Measurements from ENCODE around the gene MGRN1.

GRCh38 chr16:4578961-4579530 lies 45.6 kb upstream of the MGRN1 start:
- TF ChIP-seq, protein P1, sequence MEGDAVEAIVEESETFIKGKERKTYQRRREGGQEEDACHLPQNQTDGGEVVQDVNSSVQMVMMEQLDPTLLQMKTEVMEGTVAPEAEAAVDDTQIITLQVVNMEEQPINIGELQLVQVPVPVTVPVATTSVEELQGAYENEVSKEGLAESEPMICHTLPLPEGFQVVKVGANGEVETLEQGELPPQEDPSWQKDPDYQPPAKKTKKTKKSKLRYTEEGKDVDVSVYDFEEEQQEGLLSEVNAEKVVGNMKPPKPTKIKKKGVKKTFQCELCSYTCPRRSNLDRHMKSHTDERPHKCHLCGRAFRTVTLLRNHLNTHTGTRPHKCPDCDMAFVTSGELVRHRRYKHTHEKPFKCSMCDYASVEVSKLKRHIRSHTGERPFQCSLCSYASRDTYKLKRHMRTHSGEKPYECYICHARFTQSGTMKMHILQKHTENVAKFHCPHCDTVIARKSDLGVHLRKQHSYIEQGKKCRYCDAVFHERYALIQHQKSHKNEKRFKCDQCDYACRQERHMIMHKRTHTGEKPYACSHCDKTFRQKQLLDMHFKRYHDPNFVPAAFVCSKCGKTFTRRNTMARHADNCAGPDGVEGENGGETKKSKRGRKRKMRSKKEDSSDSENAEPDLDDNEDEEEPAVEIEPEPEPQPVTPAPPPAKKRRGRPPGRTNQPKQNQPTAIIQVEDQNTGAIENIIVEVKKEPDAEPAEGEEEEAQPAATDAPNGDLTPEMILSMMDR (IDR thresholded peaks at IDR 0.05; ENCODE audit: low read length): no peak
- no peak for TF ChIP-seq EZH2 (optimal IDR thresholded peaks at IDR 0.05; ENCODE audit: low read depth, low read length)

All from MM.1S (cell line).